ENCODE results near the gene SSX3.
"Not testable (repeated sequence)": the region's sequence is repeated elsewhere in the genome, so short reads cannot be mapped to it uniquely, and the experiment has no call there.

SSX3 gene, protein sequence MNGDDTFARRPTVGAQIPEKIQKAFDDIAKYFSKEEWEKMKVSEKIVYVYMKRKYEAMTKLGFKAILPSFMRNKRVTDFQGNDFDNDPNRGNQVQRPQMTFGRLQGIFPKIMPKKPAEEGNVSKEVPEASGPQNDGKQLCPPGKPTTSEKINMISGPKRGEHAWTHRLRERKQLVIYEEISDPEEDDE

DNA sequence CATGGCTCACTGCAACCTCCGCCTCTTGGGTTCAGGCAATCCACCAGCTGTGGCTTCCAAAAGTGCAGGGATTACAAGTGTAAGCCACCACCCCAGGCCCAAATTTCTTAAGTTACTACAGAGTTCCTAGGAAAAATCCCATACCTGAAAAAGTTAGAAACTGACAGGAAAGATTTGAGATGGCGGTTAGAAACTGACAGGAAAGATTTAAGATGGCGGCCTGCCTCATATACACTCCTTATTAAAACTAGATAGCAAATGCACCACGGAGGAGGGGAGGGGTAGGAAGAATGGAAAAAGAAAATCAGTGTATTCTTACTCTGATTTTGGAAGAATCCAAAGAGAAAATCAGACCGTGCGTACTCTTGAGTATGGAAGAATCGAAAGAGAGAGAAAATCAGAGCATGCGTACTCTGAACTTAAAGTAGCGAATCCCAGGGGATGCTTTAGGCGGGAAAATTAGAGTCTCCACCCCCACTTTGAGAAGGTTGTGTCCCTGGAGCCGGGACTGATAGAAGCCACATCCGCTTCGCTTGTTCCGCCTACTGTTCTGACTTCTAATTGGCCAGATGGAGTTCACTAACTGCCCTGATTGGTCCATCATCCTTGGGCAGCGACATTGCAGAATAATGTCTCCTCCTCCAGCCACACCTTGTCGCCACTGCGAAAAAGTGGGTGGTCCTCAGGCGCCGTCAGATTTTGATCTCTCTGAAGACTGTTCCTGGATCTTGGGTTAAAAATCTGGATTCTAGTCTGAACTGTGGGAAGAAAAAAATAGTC lies at the start of gene SSX3:
Gene SSX3 (minus strand): TSS at position 389 of the 780 bp plus-strand sequence. CDS start 1,454 bp downstream, outside the sequence.
- H3K4me3 ChIP-seq (ENCODE audit: low read length); H3K9me3 ChIP-seq (ENCODE audit: control insufficient read depth, low read depth, low read length); H3K27ac ChIP-seq (ENCODE audit: low read length); H3K36me3 ChIP-seq (ENCODE audit: control insufficient read depth, low read depth, low read length); H3K27me3 ChIP-seq (ENCODE audit: control insufficient read depth, insufficient read depth, low read length); H3K9ac ChIP-seq (ENCODE audit: low read length); H3K4me1 ChIP-seq (ENCODE audit: control insufficient read depth, low read depth, low read length): not testable (repeated sequence)

DNA sequence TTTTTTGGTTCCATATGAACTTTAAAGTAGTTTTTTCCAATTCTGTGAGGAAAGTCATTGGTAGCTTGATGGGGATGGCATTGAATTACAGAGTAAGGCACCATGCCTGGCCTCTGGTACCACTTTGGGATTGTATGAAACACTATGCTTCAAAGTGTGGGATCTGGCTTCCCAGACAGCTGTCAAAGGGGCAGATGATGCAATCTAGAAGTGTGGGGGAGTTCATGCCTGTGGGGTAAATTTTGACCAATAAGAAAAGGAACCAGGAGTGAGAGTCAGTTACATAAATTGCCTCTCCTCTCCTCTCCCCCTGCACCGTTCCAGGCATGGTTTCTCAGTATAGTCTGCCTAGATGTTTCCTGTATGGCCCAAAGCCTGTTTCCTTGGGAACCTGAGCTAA lies 41.3 kb upstream of the SSX3 start:
- not testable (repeated sequence) for H3K36me3 ChIP-seq (ENCODE audit: control insufficient read depth, low read depth, low read length); H3K9ac ChIP-seq (ENCODE audit: low read length); H3K4me1 ChIP-seq (ENCODE audit: control insufficient read depth, low read depth, low read length); H3K9me3 ChIP-seq (ENCODE audit: control insufficient read depth, low read depth, low read length); H3K27me3 ChIP-seq (ENCODE audit: control insufficient read depth, insufficient read depth, low read length); H3K27ac ChIP-seq (ENCODE audit: low read length); H3K4me3 ChIP-seq (ENCODE audit: low read length)

DNA sequence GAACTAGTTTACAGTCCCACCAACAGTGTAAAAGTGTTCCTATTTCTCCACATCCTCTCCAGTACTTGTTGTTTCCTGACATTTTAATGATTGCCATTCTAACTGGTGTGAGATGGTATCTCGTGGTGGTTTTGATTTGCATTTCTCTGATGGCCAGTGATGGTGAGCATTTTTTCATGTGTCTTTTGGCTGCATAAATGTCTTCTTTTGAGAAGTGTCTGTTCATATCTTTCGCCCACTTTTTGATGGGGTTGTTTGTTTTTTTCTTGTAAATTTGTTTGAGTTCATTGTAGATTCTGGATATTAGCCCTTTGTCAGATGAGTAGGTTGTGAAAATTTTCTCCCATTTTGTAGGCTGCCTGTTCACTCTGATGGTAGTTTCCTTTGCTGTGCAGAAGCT lies 40.4 kb upstream of the SSX3 start:
- H3K9me3 ChIP-seq (ENCODE audit: control insufficient read depth, low read depth, low read length); H3K27me3 ChIP-seq (ENCODE audit: control insufficient read depth, insufficient read depth, low read length); H3K4me1 ChIP-seq (ENCODE audit: control insufficient read depth, low read depth, low read length); H3K27ac ChIP-seq (ENCODE audit: low read length); H3K9ac ChIP-seq (ENCODE audit: low read length); H3K36me3 ChIP-seq (ENCODE audit: control insufficient read depth, low read depth, low read length); H3K4me3 ChIP-seq (ENCODE audit: low read length): not testable (repeated sequence)

DNA sequence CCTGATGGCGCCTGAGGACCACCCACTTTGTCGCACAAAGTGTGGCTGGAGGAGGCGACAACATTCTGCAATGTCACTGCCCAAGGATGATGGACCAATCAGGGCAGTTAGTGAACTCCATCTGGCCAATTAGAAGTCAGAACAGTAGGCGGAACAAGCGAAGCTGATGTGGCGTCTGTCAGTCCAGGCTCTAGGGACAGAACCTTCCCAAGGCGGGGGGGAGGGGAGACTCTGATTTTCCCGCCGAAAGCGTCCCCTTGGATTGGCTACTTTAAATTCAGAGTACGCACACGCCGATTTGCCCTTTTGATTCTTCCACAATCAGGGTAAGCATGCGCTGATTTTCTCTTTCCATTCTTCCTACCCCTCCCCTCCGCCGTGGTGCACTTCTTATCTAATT lies 26.7 kb upstream of the SSX3 start, which contains the start of gene SSX4:
Gene SSX4 (plus strand): TSS at position 301 of the 400 bp plus-strand sequence. CDS start 515 bp downstream, outside the sequence.
- not testable (repeated sequence) for H3K27me3 ChIP-seq (ENCODE audit: control insufficient read depth, insufficient read depth, low read length)

DNA sequence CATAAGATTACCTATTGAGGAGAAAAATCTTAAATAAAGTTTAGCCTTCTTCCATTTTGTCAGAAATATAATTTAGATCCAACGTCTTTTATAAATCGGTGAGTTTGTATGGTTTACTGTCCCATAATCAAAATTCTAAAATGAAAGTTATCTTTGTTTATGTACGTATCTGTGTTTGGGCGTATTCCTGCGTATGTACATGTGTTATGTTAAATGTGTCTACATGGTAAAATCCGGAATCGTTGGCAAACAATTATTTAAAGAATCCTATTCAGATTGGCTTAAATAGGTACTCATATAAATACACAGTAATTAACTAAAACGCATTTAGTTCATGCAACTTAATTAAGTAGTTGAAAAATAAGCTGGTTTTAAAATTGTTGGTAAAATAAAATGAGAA lies 13.9 kb upstream of the SSX3 start:
- not testable (repeated sequence) for H3K4me1 ChIP-seq (ENCODE audit: control insufficient read depth, low read depth, low read length); H3K36me3 ChIP-seq (ENCODE audit: control insufficient read depth, low read depth, low read length); H3K9ac ChIP-seq (ENCODE audit: low read length); H3K4me3 ChIP-seq (ENCODE audit: low read length); H3K9me3 ChIP-seq (ENCODE audit: control insufficient read depth, low read depth, low read length); H3K27ac ChIP-seq (ENCODE audit: low read length); H3K27me3 ChIP-seq (ENCODE audit: control insufficient read depth, insufficient read depth, low read length)

More for the DNA sequence above, 26.7 kb upstream of the SSX3 start, which contains the start of gene SSX4:
- not testable (repeated sequence) for H3K27ac ChIP-seq (ENCODE audit: low read length); H3K4me3 ChIP-seq (ENCODE audit: low read length); H3K36me3 ChIP-seq (ENCODE audit: control insufficient read depth, low read depth, low read length); H3K9ac ChIP-seq (ENCODE audit: low read length); H3K4me1 ChIP-seq (ENCODE audit: control insufficient read depth, low read depth, low read length); H3K9me3 ChIP-seq (ENCODE audit: control insufficient read depth, low read depth, low read length)

DNA sequence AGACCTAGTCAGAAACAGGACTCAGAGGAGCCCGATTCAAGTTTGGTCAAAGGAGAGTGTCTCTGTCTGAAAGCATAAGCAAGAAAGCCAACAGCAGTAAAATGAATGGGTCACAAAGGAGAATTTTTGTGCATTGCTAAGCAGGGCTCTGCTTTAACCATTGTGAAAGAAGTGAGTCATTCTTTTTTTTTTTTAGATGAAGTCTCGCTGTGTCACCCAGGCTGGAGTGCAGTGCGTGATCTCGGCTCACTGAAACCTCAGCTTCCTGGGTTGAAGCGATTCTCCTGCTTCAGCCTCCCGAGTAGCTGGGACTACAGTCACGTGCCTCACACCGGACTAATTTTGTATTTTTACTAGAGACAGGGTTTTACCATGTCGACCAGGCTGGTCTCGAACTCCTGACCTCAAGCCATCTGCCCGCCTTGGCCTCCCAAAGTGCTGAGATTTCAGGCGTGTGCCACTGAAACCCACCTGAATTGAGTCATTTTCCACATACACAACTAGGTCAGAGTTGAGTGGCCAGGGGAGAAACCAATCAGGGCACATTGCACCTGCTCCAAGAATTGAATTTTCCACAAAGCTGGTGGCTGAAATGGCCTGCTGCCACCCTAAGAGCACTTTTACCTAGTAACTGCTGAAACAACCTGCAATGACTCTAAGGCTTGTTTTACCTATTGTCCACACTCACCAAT lies 11.4 kb upstream of the SSX3 start:
- not testable (repeated sequence) for H3K4me3 ChIP-seq (ENCODE audit: low read length); H3K9ac ChIP-seq (ENCODE audit: low read length); H3K27ac ChIP-seq (ENCODE audit: low read length)

DNA sequence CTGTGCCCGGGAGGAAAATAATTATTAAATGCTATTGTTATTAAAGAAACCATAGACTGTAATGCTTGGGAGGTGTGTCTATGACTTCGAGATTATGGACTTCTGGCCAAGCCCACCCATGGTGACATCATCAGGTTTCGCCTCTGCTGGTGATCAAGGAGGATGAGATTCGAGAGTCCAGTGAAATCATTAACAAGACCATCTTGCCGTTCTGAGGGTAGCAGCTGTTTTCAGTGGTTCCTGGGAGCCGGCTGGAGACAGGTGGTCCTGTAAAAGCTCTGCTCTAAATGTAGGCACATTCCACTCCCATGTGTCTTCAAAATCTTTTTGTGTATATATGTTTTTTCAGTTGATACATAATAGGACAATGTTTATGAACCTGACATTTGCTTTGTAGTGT lies 2.8 kb upstream of the SSX3 start:
- H3K4me3 ChIP-seq (ENCODE audit: low read length); H3K36me3 ChIP-seq (ENCODE audit: control insufficient read depth, low read depth, low read length); H3K27ac ChIP-seq (ENCODE audit: low read length); H3K9ac ChIP-seq (ENCODE audit: low read length); H3K27me3 ChIP-seq (ENCODE audit: control insufficient read depth, insufficient read depth, low read length); H3K4me1 ChIP-seq (ENCODE audit: control insufficient read depth, low read depth, low read length); H3K9me3 ChIP-seq (ENCODE audit: control insufficient read depth, low read depth, low read length): not testable (repeated sequence)

More for the DNA sequence above, 11.4 kb upstream of the SSX3 start:
- not testable (repeated sequence) for H3K9me3 ChIP-seq (ENCODE audit: control insufficient read depth, low read depth, low read length); H3K4me1 ChIP-seq (ENCODE audit: control insufficient read depth, low read depth, low read length); H3K36me3 ChIP-seq (ENCODE audit: control insufficient read depth, low read depth, low read length); H3K27me3 ChIP-seq (ENCODE audit: control insufficient read depth, insufficient read depth, low read length)

DNA sequence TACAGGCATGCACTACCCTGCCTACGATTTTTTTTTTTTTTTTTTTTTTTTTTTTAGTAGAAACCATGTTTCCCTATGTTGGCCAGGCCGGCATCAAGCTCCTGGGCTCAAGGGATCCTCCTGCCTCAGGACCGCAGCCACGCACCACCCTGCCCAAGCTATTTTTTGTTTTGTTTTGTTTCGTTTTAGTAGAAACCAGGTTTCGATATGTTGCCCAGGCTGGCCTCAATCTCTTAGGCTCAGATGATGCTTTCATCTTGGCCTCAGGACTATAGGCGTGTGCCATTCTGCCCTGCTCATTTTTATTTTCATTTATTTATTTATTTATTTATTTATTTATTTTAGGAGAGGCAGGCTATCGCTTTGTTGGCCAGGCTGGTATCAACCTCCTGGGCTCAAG lies 1.2 kb upstream of the SSX3 start:
- Histone ChIP-seq H3K9ac (ENCODE audit: low read length) (no peak overlapping the region), H3K9me3 (ENCODE audit: control insufficient read depth, low read depth, low read length) (no peaks in the 10 kb centered on the region), H3K4me1 (ENCODE audit: control insufficient read depth, low read depth, low read length) (no peaks in the 10 kb centered on the region), H3K27ac (ENCODE audit: low read length) (no peak overlapping the region), H3K4me3 (ENCODE audit: low read length) (no peak overlapping the region), H3K27me3 (ENCODE audit: control insufficient read depth, insufficient read depth, low read length) (no peaks in the 10 kb centered on the region), H3K36me3 (ENCODE audit: control insufficient read depth, low read depth, low read length) (no peaks in the 10 kb centered on the region)

DNA sequence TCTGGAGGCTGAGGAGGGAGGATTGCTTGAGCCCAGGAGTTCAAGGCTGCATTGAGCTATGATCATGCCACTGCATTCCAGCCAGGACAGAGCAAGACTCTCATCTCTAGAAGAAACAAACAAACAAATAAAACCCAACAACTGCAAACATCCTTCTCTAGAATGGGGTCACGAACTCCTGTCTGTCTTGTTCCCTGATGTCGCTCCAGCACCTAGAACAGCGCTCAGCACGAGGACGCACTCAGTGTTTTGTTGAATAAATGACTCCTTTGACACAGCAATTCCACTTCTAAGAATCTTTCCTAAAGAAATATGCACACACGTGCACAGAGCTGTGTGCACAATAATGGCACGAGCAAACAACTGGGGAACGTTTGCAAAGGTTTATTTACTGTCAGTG lies 10.4 kb downstream of the SSX3 start:
- H3K36me3 ChIP-seq (ENCODE audit: control insufficient read depth, low read depth, low read length); H3K27me3 ChIP-seq (ENCODE audit: control insufficient read depth, insufficient read depth, low read length); H3K4me1 ChIP-seq (ENCODE audit: control insufficient read depth, low read depth, low read length); H3K4me3 ChIP-seq (ENCODE audit: low read length); H3K9ac ChIP-seq (ENCODE audit: low read length); H3K9me3 ChIP-seq (ENCODE audit: control insufficient read depth, low read depth, low read length); H3K27ac ChIP-seq (ENCODE audit: low read length): not testable (repeated sequence)

DNA sequence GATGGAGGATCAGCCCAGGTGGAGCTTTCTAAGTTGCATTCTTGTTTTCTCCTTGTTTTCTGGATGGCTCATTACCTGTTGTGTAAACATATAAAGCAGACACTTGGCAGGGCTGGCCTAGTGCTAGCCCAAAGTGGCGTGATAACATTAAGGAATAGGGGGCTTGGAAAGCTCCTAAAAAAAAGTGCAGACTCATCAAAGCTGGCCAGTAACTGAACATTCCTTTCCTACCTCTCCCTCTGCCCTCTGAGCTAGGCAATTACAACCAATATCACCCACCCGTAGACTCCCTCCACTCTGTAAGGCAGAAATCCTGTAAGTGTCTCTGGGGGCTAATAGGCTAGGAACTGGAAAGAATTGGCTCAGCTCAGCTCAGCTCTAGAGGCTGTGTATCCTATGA lies 42.5 kb downstream of the SSX3 start:
- not testable (repeated sequence) for H3K27me3 ChIP-seq (ENCODE audit: control insufficient read depth, insufficient read depth, low read length); H3K4me1 ChIP-seq (ENCODE audit: control insufficient read depth, low read depth, low read length); H3K27ac ChIP-seq (ENCODE audit: low read length); H3K36me3 ChIP-seq (ENCODE audit: control insufficient read depth, low read depth, low read length); H3K9ac ChIP-seq (ENCODE audit: low read length); H3K9me3 ChIP-seq (ENCODE audit: control insufficient read depth, low read depth, low read length); H3K4me3 ChIP-seq (ENCODE audit: low read length)

DNA sequence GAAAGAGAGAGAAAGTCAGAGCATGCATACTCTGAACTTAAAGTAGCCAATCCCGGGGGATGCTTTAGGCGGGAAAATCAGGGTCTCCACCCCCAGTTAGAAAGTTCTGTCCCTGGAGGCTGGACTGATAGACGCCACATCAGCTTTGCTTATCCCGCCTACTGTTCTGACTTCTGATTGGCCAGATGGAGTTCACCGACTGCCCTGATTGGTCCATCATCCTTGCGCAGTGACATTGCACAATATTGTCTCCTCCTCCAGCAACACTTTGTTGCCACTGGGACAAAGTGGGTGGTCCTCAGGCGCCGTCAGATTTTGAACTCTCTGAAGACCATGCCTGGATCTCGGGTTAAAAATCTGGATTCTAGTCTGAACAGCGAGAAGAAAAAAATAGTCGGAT lies 50.3 kb downstream of the SSX3 start:
- Histone ChIP-seq H3K9ac (ENCODE audit: low read length) (no peak overlapping the region), H3K9me3 (ENCODE audit: control insufficient read depth, low read depth, low read length) (no peaks in the 10 kb centered on the region), H3K27ac (ENCODE audit: low read length) (no peak overlapping the region), H3K27me3 (ENCODE audit: control insufficient read depth, insufficient read depth, low read length) (no peaks in the 10 kb centered on the region), H3K4me3 (ENCODE audit: low read length) (no peak overlapping the region), H3K4me1 (ENCODE audit: control insufficient read depth, low read depth, low read length) (no peaks in the 10 kb centered on the region), H3K36me3 (ENCODE audit: control insufficient read depth, low read depth, low read length) (no peaks in the 10 kb centered on the region)
